GM23338 (cell line): ENCODE data around the gene KLHL40. TPM values are rescaled to one million over a fixed set of nuclear protein-coding genes. Genes with fewer than 3 reads are reported as not detected.

Experiments
- ATAC-seq: fragments of 200-7000 bp; cut with Tn5 transposase; 3 replicates; pipeline ENCODE4 v1.9.1; 2020
- DNase-seq: peaks from one replicate; pipeline ENCODE4 v3.0.0-alpha.2; 2015; ENCODE audit warnings: low spot score
- H2AFZ ChIP-seq: fragments of 200-600 bp; sonication (generic); 2 replicates; pipeline ENCODE4 v1.8.0; 2016; ENCODE audit warnings: antibody characterized with exemption, mild to moderate bottlenecking, moderate library complexity
- H3F3A ChIP-seq: fragments of 200-600 bp; sonication (generic); replicated peaks from 2 replicates; pipeline ENCODE4 v1.8.0; 2017; ENCODE audit warnings: antibody characterized with exemption, mixed run types, low read depth
- H3K27ac ChIP-seq: fragments of 200-600 bp; sonication (generic); 2 replicates; pipeline ENCODE4 v1.6.1; 2016; ENCODE audit warnings: low read depth
- H3K27me3 ChIP-seq: fragments of 200-600 bp; sonication (generic); 2 replicates; pipeline ENCODE4 v1.8.0; 2016; ENCODE audit warnings: mild to moderate bottlenecking, mixed run types, moderate library complexity; ENCODE audit not compliant: insufficient read depth
- H3K36me3 ChIP-seq: fragments of 200-600 bp; sonication (generic); 2 replicates; pipeline ENCODE4 v1.8.0; 2016; ENCODE audit warnings: mild to moderate bottlenecking; ENCODE audit not compliant: insufficient read depth
- H3K4me1 ChIP-seq: fragments of 200-600 bp; sonication (generic); 2 replicates; pipeline ENCODE4 v1.8.0; 2016; ENCODE audit warnings: mild to moderate bottlenecking, moderate library complexity; ENCODE audit not compliant: insufficient read depth
- H3K4me2 ChIP-seq: fragments of 200-600 bp; sonication (generic); 2 replicates; pipeline ENCODE4 v1.7.1; 2017; ENCODE audit warnings: mixed run types
- H3K4me3 ChIP-seq: fragments of 200-600 bp; sonication (generic); 2 replicates; pipeline ENCODE4 v1.6.1; 2016; ENCODE audit warnings: mixed run types
- H3K79me2 ChIP-seq: fragments of 200-600 bp; sonication (generic); replicated peaks from 2 replicates; pipeline ENCODE4 v1.8.0; 2017; ENCODE audit warnings: mild to moderate bottlenecking; ENCODE audit not compliant: insufficient read depth
- H3K9me2 ChIP-seq: fragments of 200-600 bp; sonication (generic); 2 replicates; pipeline ENCODE4 v1.8.0; 2017; ENCODE audit not compliant: insufficient read depth
- H4K20me1 ChIP-seq: fragments of 200-600 bp; sonication (generic); replicated peaks from 2 replicates; pipeline ENCODE4 v1.8.0; 2017; ENCODE audit warnings: mild to moderate bottlenecking; ENCODE audit not compliant: insufficient read depth
- H3K27ac Mint-ChIP-seq: 2 replicates; pipeline ENCODE4 v1.8.0; 2020; ENCODE audit warnings: inconsistent platforms, mild to moderate bottlenecking, moderate library complexity, mixed read lengths
- H3K27me3 Mint-ChIP-seq: 3 replicates; pipeline ENCODE4 v1.8.0; 2022; ENCODE audit warnings: low read depth, mild to moderate bottlenecking, moderate library complexity, mixed read lengths, inconsistent platforms; ENCODE audit not compliant: insufficient read depth, poor library complexity
- H3K36me3 Mint-ChIP-seq: 3 replicates; pipeline ENCODE4 v1.8.0; 2021; ENCODE audit warnings: low read depth, mild to moderate bottlenecking, inconsistent platforms, moderate library complexity, mixed read lengths
- H3K4me1 Mint-ChIP-seq: 3 replicates; pipeline ENCODE4 v1.8.0; 2020; ENCODE audit warnings: mild to moderate bottlenecking, inconsistent platforms, mixed read lengths
- H3K4me3 Mint-ChIP-seq: 3 replicates; pipeline ENCODE4 v1.8.0; 2021; ENCODE audit warnings: moderate library complexity, mild to moderate bottlenecking, inconsistent platforms, mixed read lengths
- H3K9me3 Mint-ChIP-seq: 3 replicates; pipeline ENCODE4 v1.8.0; 2020; ENCODE audit warnings: moderate library complexity, mild to moderate bottlenecking, inconsistent platforms, mixed read lengths
- CREB1 ChIP-seq: fragments of 250-450 bp; sonication (Bioruptor Pico); IDR thresholded peaks from 2 replicates; pipeline ENCODE4 v1.5.0; 2020; ENCODE audit warnings: low read depth, mild to moderate bottlenecking, moderate library complexity
- CTCF ChIP-seq, 2 experiments: fragments of 200-600 bp in 1 of 2; sonication (generic) in 1 of 2; conservative IDR thresholded peaks; 2 replicates each; pipeline versions ENCODE4 v1.5.1 to v1.6.1; 2016 to 2017; ENCODE audit warnings: antibody characterized with exemption in 2 of 2, low read depth in 2 of 2, mild to moderate bottlenecking in 2 of 2, moderate library complexity in 1 of 2
- EZH2 ChIP-seq: fragments of 200-600 bp; sonication (generic); IDR thresholded peaks from one replicate; pipeline ENCODE4 v1.8.0; 2017; ENCODE audit warnings: antibody characterized with exemption, mild to moderate bottlenecking, low read depth; ENCODE audit not compliant: unreplicated experiment
- JUNB ChIP-seq: IDR thresholded peaks from one replicate; pipeline ENCODE4 v1.6.1; 2016; ENCODE audit warnings: antibody characterized with exemption; ENCODE audit not compliant: unreplicated experiment
- POLR2AphosphoS5 ChIP-seq: IDR thresholded peaks from 2 replicates; pipeline ENCODE4 v1.6.1; 2016; ENCODE audit warnings: antibody characterized with exemption, low read depth
- STAT1 ChIP-seq: IDR thresholded peaks from one replicate; pipeline ENCODE4 v1.6.1; 2016; ENCODE audit warnings: antibody characterized with exemption; ENCODE audit not compliant: unreplicated experiment
- ZNF331 ChIP-seq: fragments of 250-450 bp; sonication (Bioruptor Pico); IDR thresholded peaks from 2 replicates; pipeline ENCODE4 v1.5.0; 2020; ENCODE audit warnings: low read depth, mild to moderate bottlenecking, moderate library complexity
- ZNF462 ChIP-seq: fragments of 250-450 bp; sonication (Bioruptor Pico); IDR thresholded peaks from 2 replicates; pipeline ENCODE4 v1.5.0; 2020; ENCODE audit warnings: mild to moderate bottlenecking, moderate library complexity
- polyA plus RNA-seq: library from polyadenylated mRNA; unstranded; fragments of >200 nt; fragmentation: Nextera tagmentation; extraction: Ambion mirVana; gene quantifications from 2 replicates; pipeline ENCODE4 v1.2.1, GENCODE V29; 2016
- total RNA-seq: library from RNA; depleted of rRNA; stranded (reverse); fragments of >200 nt; shearing (Covaris generic); gene quantifications from 2 replicates; pipeline ENCODE4 v1.2.3, GENCODE V29; 2014

KLHL40 gene
- total and polyA plus RNA-seq, 2 experiments from 2014 or later: not detected

GRCh38 chr3:42691816-42692666 lies 6.7 kb downstream of the KLHL40 start (continued):
- TF ChIP-seq ZNF462 (CRISPR knock-in tag): no peak

GRCh38 chr3:42692667-42693529 lies 7.6 kb downstream of the KLHL40 start:
- H3K4me1 ChIP-seq: no peaks in the 10 kb centered on the region
- H3K79me2 ChIP-seq: no peaks in the 10 kb centered on the region
- H4K20me1 ChIP-seq: no peaks in the 10 kb centered on the region
- no peak overlapping the region for H2AFZ ChIP-seq
- peaks cover 12% of the 10 kb centered on the region for H3K27me3 Mint-ChIP-seq
- H3K9me2 ChIP-seq: no peaks in the 10 kb centered on the region
- H3F3A ChIP-seq: no peaks in the 10 kb centered on the region
- no peak overlapping the region for H3K4me3 Mint-ChIP-seq
- H3K27ac Mint-ChIP-seq: no peak overlapping the region
- no peak overlapping the region for H3K4me2 ChIP-seq
- peaks cover 19% of the 10 kb centered on the region for H3K4me1 Mint-ChIP-seq
- H3K27ac ChIP-seq: no peak overlapping the region
- DNase-seq: no peak
- no peaks in the 10 kb centered on the region for H3K36me3 Mint-ChIP-seq
- ATAC-seq: no peak
- no peak overlapping the region for H3K4me3 ChIP-seq
- no peaks in the 10 kb centered on the region for H3K27me3 ChIP-seq
- no peaks in the 10 kb centered on the region for H3K9me3 Mint-ChIP-seq
- H3K36me3 ChIP-seq: no peaks in the 10 kb centered on the region
- no peak for TF ChIP-seq STAT1
- TF ChIP-seq EZH2: no peak
- no peak for TF ChIP-seq JUNB
- TF ChIP-seq CTCF (conservative IDR thresholded peaks at IDR 0.05; ENCODE audit: low read depth in 2 of 2): no peak
- TF ChIP-seq ZNF331 (CRISPR knock-in tag): no peak
- no peak for TF ChIP-seq CREB1
- no peak for TF ChIP-seq POLR2AphosphoS5
